ENCODE results near the gene TMEM91.

TMEM91 gene

GRCh38 chr19:41413947-41414346 lies 37.6 kb downstream of the TMEM91 start:
- no peak overlapping the region for H3K4me3 ChIP-seq (ENCODE audit: low read depth, low read length)
- H3K27ac ChIP-seq (ENCODE audit: low read depth, low read length): no peak overlapping the region
- peaks cover 15% of the 10 kb centered on the region for H3K36me3 ChIP-seq (ENCODE audit: control insufficient read depth, insufficient read depth, low read length)
- H3K4me1 ChIP-seq (ENCODE audit: control insufficient read depth, insufficient read depth, low read length): no peaks in the 10 kb centered on the region
- H3K9ac ChIP-seq (ENCODE audit: low read depth, low read length): no peak overlapping the region
- H3K27me3 ChIP-seq (ENCODE audit: control insufficient read depth, insufficient read depth, low read length): no peaks in the 10 kb centered on the region
- no peaks in the 10 kb centered on the region for H3K9me3 ChIP-seq (ENCODE audit: control insufficient read depth, insufficient read depth, low read length)

DNA sequence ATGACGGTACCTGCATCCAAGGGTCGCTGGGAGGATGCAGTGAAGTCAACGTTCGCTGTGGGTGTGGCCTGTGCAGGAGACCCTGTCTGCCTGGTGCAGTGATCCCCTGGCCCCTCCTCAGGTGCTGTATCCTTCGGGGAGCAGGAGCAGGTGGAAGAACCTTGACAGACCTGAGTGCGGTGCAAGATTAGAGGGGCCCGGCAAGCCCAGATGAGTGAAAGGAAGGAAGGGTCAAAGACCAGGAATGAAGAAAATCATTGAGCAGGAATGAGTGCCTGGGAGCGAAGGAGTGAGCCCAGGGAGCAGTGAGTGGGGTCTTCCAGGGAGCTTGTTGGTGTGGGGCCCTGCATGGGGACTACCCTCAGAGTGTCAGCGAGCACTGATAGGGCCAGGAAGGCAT lies 38.1 kb downstream of the TMEM91 start:
- Histone ChIP-seq H3K36me3 (ENCODE audit: control insufficient read depth, insufficient read depth, low read length) (peaks cover 19% of the 10 kb centered on the region), H3K4me1 (ENCODE audit: control insufficient read depth, insufficient read depth, low read length) (no peaks in the 10 kb centered on the region), H3K27me3 (ENCODE audit: control insufficient read depth, insufficient read depth, low read length) (no peaks in the 10 kb centered on the region), H3K4me3 (ENCODE audit: low read depth, low read length) (no peak overlapping the region), H3K9me3 (ENCODE audit: control insufficient read depth, insufficient read depth, low read length) (no peaks in the 10 kb centered on the region), H3K27ac (ENCODE audit: low read depth, low read length) (no peak overlapping the region), H3K9ac (ENCODE audit: low read depth, low read length) (no peak overlapping the region)

DNA sequence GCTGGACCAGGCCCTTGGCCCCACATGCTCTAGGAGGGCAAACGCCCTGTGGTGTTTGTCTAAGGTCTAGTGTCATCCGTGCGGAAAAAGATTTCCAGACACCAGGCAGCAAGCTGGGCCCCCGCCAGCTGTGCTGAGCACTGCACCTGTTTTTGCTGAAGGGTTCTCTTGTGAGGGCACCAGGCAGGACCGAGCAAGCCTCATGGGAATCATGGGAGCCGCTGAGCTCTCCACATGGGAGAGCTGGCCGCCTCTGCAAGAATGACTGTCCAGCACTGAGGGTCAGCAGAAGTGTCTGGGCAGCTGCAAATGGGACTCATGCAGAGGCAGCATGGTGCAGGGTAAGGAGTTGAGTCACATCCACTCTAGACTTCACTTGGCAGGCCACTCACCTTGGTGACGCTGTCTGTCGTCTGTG lies 38.8 kb downstream of the TMEM91 start:
- Histone ChIP-seq H3K4me1 (ENCODE audit: control insufficient read depth, insufficient read depth, low read length) (no peaks in the 10 kb centered on the region), H3K27me3 (ENCODE audit: control insufficient read depth, insufficient read depth, low read length) (no peaks in the 10 kb centered on the region), H3K36me3 (ENCODE audit: control insufficient read depth, insufficient read depth, low read length) (peaks cover 25% of the 10 kb centered on the region), H3K9ac (ENCODE audit: low read depth, low read length) (no peak overlapping the region), H3K9me3 (ENCODE audit: control insufficient read depth, insufficient read depth, low read length) (no peaks in the 10 kb centered on the region), H3K27ac (ENCODE audit: low read depth, low read length) (no peak overlapping the region), H3K4me3 (ENCODE audit: low read depth, low read length) (no peak overlapping the region)

GRCh38 chr19:41416194-41416674 lies 39.9 kb downstream of the TMEM91 start:
- H3K9ac ChIP-seq (ENCODE audit: low read depth, low read length): no peak overlapping the region
- no peaks in the 10 kb centered on the region for H3K27me3 ChIP-seq (ENCODE audit: control insufficient read depth, insufficient read depth, low read length)
- H3K4me3 ChIP-seq (ENCODE audit: low read depth, low read length): no peak overlapping the region
- no peaks in the 10 kb centered on the region for H3K4me1 ChIP-seq (ENCODE audit: control insufficient read depth, insufficient read depth, low read length)
- H3K27ac ChIP-seq (ENCODE audit: low read depth, low read length): no peak overlapping the region
- H3K9me3 ChIP-seq (ENCODE audit: control insufficient read depth, insufficient read depth, low read length): no peaks in the 10 kb centered on the region
- peaks cover 27% of the 10 kb centered on the region for H3K36me3 ChIP-seq (ENCODE audit: control insufficient read depth, insufficient read depth, low read length)

DNA sequence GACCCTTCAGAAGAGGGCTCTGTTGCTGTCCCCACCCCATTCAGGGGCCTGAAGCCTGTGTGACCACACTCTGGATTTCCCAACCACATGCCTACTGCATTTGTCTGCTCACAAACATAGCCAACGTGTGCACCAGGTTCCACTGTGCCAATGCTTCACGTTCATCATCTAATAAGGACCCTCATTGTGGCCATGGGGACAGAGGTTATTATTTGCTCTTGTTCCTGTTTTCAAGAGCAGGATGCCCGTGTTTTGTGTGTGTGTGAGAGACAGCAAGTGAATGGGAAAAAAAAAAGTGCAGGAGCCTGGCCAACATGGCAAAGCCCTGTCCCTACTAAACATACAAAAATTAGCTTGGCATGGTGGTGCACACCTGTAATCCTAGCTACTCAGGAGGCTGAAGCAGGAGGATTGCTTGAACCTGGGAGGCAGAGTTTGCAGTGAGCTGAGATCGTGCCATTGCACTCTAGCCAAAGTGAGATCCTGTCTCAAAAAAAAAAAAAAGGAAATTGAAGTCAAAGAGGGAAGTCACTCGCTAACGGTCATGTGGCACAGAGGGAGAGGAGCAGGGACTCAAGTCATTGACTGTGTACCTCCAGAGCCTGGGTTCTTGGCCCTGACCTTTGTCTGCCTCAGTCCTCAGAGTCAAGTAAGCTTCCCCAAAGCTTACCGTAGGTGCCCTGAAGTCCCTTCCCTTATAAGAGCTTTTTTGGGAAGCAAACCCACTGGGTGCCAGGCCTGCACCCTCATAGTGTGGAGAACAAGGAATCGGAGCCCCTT lies 44.0 kb downstream of the TMEM91 start:
- no peak overlapping the region for H3K27ac ChIP-seq (ENCODE audit: low read depth, low read length)
- H3K4me3 ChIP-seq (ENCODE audit: low read depth, low read length): no peak overlapping the region
- peaks cover 47% of the 10 kb centered on the region for H3K36me3 ChIP-seq (ENCODE audit: control insufficient read depth, insufficient read depth, low read length)
- H3K9ac ChIP-seq (ENCODE audit: low read depth, low read length): no peak overlapping the region
- H3K4me1 ChIP-seq (ENCODE audit: control insufficient read depth, insufficient read depth, low read length): no peaks in the 10 kb centered on the region
- no peaks in the 10 kb centered on the region for H3K9me3 ChIP-seq (ENCODE audit: control insufficient read depth, insufficient read depth, low read length)
- no peaks in the 10 kb centered on the region for H3K27me3 ChIP-seq (ENCODE audit: control insufficient read depth, insufficient read depth, low read length)

- H3K27ac ChIP-seq (ENCODE audit: low read depth, low read length): no peak overlapping the region
- H3K4me3 ChIP-seq (ENCODE audit: low read depth, low read length): no peak overlapping the region
- no peaks in the 10 kb centered on the region for H3K27me3 ChIP-seq (ENCODE audit: control insufficient read depth, insufficient read depth, low read length)
- H3K9ac ChIP-seq (ENCODE audit: low read depth, low read length): no peak overlapping the region
- no peaks in the 10 kb centered on the region for H3K4me1 ChIP-seq (ENCODE audit: control insufficient read depth, insufficient read depth, low read length)
- H3K36me3 ChIP-seq (ENCODE audit: control insufficient read depth, insufficient read depth, low read length): peaks cover 47% of the 10 kb centered on the region
- H3K9me3 ChIP-seq (ENCODE audit: control insufficient read depth, insufficient read depth, low read length): no peaks in the 10 kb centered on the region
Observed at GRCh38 chr19:41421314-41421713, 45.0 kb downstream of the TMEM91 start.

- no peak overlapping the region for H3K27ac ChIP-seq (ENCODE audit: low read depth, low read length)
- H3K9ac ChIP-seq (ENCODE audit: low read depth, low read length): no peak overlapping the region
- peaks cover 42% of the 10 kb centered on the region for H3K36me3 ChIP-seq (ENCODE audit: control insufficient read depth, insufficient read depth, low read length)
- peaks cover 3% of the 10 kb centered on the region; the same call in 1 of the 2 replicates for H3K4me1 ChIP-seq (ENCODE audit: control insufficient read depth, insufficient read depth, low read length)
- no peaks in the 10 kb centered on the region for H3K9me3 ChIP-seq (ENCODE audit: control insufficient read depth, insufficient read depth, low read length)
- no peaks in the 10 kb centered on the region for H3K27me3 ChIP-seq (ENCODE audit: control insufficient read depth, insufficient read depth, low read length)
- no peak overlapping the region for H3K4me3 ChIP-seq (ENCODE audit: low read depth, low read length)
Observed at GRCh38 chr19:41421973-41422372, 45.6 kb downstream of the TMEM91 start.

DNA sequence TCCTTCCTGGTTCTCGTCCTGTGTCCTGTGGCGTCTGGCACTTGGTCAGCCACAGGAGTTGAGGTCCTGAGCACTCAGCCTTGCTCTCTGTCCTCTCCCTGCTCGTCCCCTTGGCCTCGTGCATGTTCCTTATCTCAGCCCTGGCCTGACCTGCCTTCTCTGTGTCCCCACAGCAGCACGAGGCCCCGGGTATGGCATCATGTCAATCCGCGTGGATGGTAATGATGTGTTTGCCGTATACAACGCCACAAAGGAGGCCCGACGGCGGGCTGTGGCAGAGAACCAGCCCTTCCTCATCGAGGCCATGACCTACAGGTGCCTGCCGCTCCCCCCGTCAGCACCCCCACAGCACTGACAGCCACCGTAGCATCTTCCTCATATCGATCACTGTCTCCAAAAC lies 46.1 kb downstream of the TMEM91 start:
- Histone ChIP-seq H3K27me3 (ENCODE audit: control insufficient read depth, insufficient read depth, low read length) (no peaks in the 10 kb centered on the region), H3K4me1 (ENCODE audit: control insufficient read depth, insufficient read depth, low read length) (peaks cover 5% of the 10 kb centered on the region; the same call in 1 of the 2 replicates), H3K9ac (ENCODE audit: low read depth, low read length) (no peak overlapping the region), H3K4me3 (ENCODE audit: low read depth, low read length) (no peak overlapping the region), H3K36me3 (ENCODE audit: control insufficient read depth, insufficient read depth, low read length) (peaks cover 42% of the 10 kb centered on the region), H3K27ac (ENCODE audit: low read depth, low read length) (no peak overlapping the region), H3K9me3 (ENCODE audit: control insufficient read depth, insufficient read depth, low read length) (no peaks in the 10 kb centered on the region)

- H3K27ac ChIP-seq (ENCODE audit: low read depth, low read length): no peak overlapping the region
- H3K4me1 ChIP-seq (ENCODE audit: control insufficient read depth, insufficient read depth, low read length): peaks cover 5% of the 10 kb centered on the region; the same call in 1 of the 2 replicates
- no peak overlapping the region for H3K4me3 ChIP-seq (ENCODE audit: low read depth, low read length)
- H3K27me3 ChIP-seq (ENCODE audit: control insufficient read depth, insufficient read depth, low read length): no peaks in the 10 kb centered on the region
- H3K9ac ChIP-seq (ENCODE audit: low read depth, low read length): no peak overlapping the region
- no peaks in the 10 kb centered on the region for H3K9me3 ChIP-seq (ENCODE audit: control insufficient read depth, insufficient read depth, low read length)
- peaks cover 42% of the 10 kb centered on the region for H3K36me3 ChIP-seq (ENCODE audit: control insufficient read depth, insufficient read depth, low read length)
Observed at GRCh38 chr19:41422955-41423354, 46.6 kb downstream of the TMEM91 start.

GRCh38 chr19:41424335-41425173 lies 48.2 kb downstream of the TMEM91 start:
- Histone ChIP-seq H3K27ac (ENCODE audit: low read depth, low read length) (no peak overlapping the region), H3K9me3 (ENCODE audit: control insufficient read depth, insufficient read depth, low read length) (no peaks in the 10 kb centered on the region), H3K4me3 (ENCODE audit: low read depth, low read length) (no peak overlapping the region), H3K36me3 (ENCODE audit: control insufficient read depth, insufficient read depth, low read length) (peaks cover 34% of the 10 kb centered on the region), H3K9ac (ENCODE audit: low read depth, low read length) (no peak overlapping the region), H3K27me3 (ENCODE audit: control insufficient read depth, insufficient read depth, low read length) (no peaks in the 10 kb centered on the region), H3K4me1 (ENCODE audit: control insufficient read depth, insufficient read depth, low read length) (peaks cover 11% of the 10 kb centered on the region; the same call in 1 of the 2 replicates)
